NK-92 (cell line): ENCODE measurements around the gene ELFN1.
"Not testable (repeated sequence)": the region's sequence is repeated elsewhere in the genome, so short reads cannot be mapped to it uniquely, and the experiment has no call there.

Experiments
- DNase-seq: peaks from one replicate; lab custom pipeline; 2025; ENCODE audit not compliant: unreplicated experiment; lab: John Stamatoyannopoulos, UW

Gene ELFN1

GRCh38 chr7:1707756-1708595, 37.9 kb downstream of the ELFN1 start:
- no peak for DNase-seq

GRCh38 chr7:1708596-1709251, 38.6 kb downstream of the ELFN1 start:
- DNase-seq = no peak

GRCh38 chr7:1709281-1709680, 39.2 kb downstream of the ELFN1 start:
- DNase-seq = no peak

GRCh38 chr7:1709900-1710299, 39.8 kb downstream of the ELFN1 start:
- no peak for DNase-seq

GRCh38 chr7:1710936-1711335, 40.9 kb downstream of the ELFN1 start:
- no peak for DNase-seq

GRCh38 chr7:1712907-1713501, 42.9 kb downstream of the ELFN1 start:
- DNase-seq = no peak

GRCh38 chr7:1713502-1714484, 43.7 kb downstream of the ELFN1 start:
- DNase-seq = no peak

- no peak for DNase-seq
Measured at GRCh38 chr7:1714583-1715330, 44.7 kb downstream of the ELFN1 start.

GRCh38 chr7:1715331-1715625, 45.2 kb downstream of the ELFN1 start:
- no peak for DNase-seq

GRCh38 chr7:1715671-1716074, 45.6 kb downstream of the ELFN1 start:
- DNase-seq = no peak

- no peak for DNase-seq
Measured at GRCh38 chr7:1716263-1717094, 46.4 kb downstream of the ELFN1 start.

- no peak for DNase-seq
Measured at GRCh38 chr7:1717095-1717483, 47.0 kb downstream of the ELFN1 start.

GRCh38 chr7:1717903-1718676, 48.0 kb downstream of the ELFN1 start:
- no peak for DNase-seq

- DNase-seq = not testable (repeated sequence)
Measured at GRCh38 chr7:1718850-1719249, 48.8 kb downstream of the ELFN1 start.

- not testable (repeated sequence) for DNase-seq
Measured at GRCh38 chr7:1719256-1719655, 49.2 kb downstream of the ELFN1 start.

GRCh38 chr7:1719913-1720312, 49.8 kb downstream of the ELFN1 start:
- no peak for DNase-seq

GRCh38 chr7:1720326-1720725, 50.2 kb downstream of the ELFN1 start:
- no peak for DNase-seq

- no peak for DNase-seq
Measured at GRCh38 chr7:1721047-1721690, 51.1 kb downstream of the ELFN1 start.
